Right lobe of liver (tissue), 6 donors: ENCODE results near the gene TNNT3. TPM values are rescaled to one million over a fixed set of nuclear protein-coding genes. Genes with fewer than 3 reads are reported as not detected.

Experiments used
- ATAC-seq, 4 donors: fragments of 200-7000 bp; cut with Tn5 transposase; one replicate each; pipeline ENCODE4 v1.9.1; 2020; ENCODE audit warnings: mild to moderate bottlenecking in 4 of 4, moderate library complexity in 4 of 4
- DNase-seq, 3 donors: peaks; one replicate each; pipeline ENCODE4 v3.0.0-alpha.2; 2020
- H3K27ac ChIP-seq, 3 donors: fragments of 200-600 bp; one replicate each; pipeline ENCODE4 v1.8.0; 2022
- H3K27me3 ChIP-seq, 2 donors: fragments of 200-600 bp; one replicate each; pipeline ENCODE4 v1.8.0; 2022
- H3K36me3 ChIP-seq, 4 donors: fragments of 200-600 bp; sonication (generic) in 1 of 4; one replicate each; pipeline versions ENCODE4 v1.5.1 to v1.8.0; 2017 to 2022; ENCODE audit warnings: control low read depth in 1 of 4
- H3K4me1 ChIP-seq, 4 donors: fragments of 200-600 bp; sonication (generic) in 1 of 4; one replicate each; pipeline versions ENCODE4 v1.5.1 to v1.8.0; 2017 to 2022; ENCODE audit warnings: control low read depth in 1 of 4
- H3K4me3 ChIP-seq, 3 donors: fragments of 200-600 bp; one replicate each; pipeline ENCODE4 v1.8.0; 2022
- H3K9me3 ChIP-seq, 4 donors: fragments of 200-600 bp; sonication (generic) in 1 of 4; one replicate each; pipeline versions ENCODE4 v1.5.1 to v1.8.0; 2017 to 2022; ENCODE audit warnings: control low read depth in 1 of 4
- CTCF ChIP-seq, 4 donors: fragments of 200-600 bp in 3 of 4; fragments of 450-650 bp in 1 of 4; IDR thresholded peaks; one replicate each; pipeline versions ENCODE4 v1.5.1 to v1.8.0; 2016 to 2022; ENCODE audit warnings: antibody characterized with exemption in 4 of 4, mild to moderate bottlenecking in 2 of 4
- POLR2A ChIP-seq: fragments of 450-650 bp; IDR thresholded peaks from one replicate; pipeline ENCODE4 v1.6.1; 2017; ENCODE audit warnings: antibody characterized with exemption, mild to moderate bottlenecking
- WGBS: methylation state at CpG from one replicate; pipeline ENCODE4 v1.1.6; 2018; ENCODE audit warnings: low coverage, low lambda C conversion rate; ENCODE audit not compliant: insufficient coverage; ENCODE audit errors: missing lambda C conversion rate; 5-methylcytosine and 5-hydroxymethylcytosine counted together
- intact Hi-C, 2 donors: fragments of 100-400 bp; cut with DNase I; formaldehyde crosslinking; loops; one replicate each; pipeline versions ENCODE4 v1.11.2 to v1.14.1; 2022
- total RNA-seq, 6 experiments: library from RNA; depleted of rRNA in 2 of 6; stranded (reverse); fragments of >200 nt in 2 of 6; fragmentation: NEBNext Ultra II Directional in 3 of 6; extraction: Animal tissue kit (Norgen Biotek cat#: 25700) in 3 of 6; gene quantifications; one replicate each; pipeline versions ENCODE4 v1.1.0 to v1.2.4, GENCODE V29; 2016 to 2023
- donor health status: DM: no; HTN: yes; CAD: no.
- donor health status: DM: no; HTN: no; CAD: no.
- donor health status: DM: no; HTN: no; CAD: no.
- donor health status: DM: no; HTN: yes; CAD: no.
- donor health status: DM: no; HTN: yes; CAD: no.

Gene TNNT3
- total RNA-seq, 6 experiments from 2014 or later: 0.44 to 2.2 TPM; not detected in 4

DNA sequence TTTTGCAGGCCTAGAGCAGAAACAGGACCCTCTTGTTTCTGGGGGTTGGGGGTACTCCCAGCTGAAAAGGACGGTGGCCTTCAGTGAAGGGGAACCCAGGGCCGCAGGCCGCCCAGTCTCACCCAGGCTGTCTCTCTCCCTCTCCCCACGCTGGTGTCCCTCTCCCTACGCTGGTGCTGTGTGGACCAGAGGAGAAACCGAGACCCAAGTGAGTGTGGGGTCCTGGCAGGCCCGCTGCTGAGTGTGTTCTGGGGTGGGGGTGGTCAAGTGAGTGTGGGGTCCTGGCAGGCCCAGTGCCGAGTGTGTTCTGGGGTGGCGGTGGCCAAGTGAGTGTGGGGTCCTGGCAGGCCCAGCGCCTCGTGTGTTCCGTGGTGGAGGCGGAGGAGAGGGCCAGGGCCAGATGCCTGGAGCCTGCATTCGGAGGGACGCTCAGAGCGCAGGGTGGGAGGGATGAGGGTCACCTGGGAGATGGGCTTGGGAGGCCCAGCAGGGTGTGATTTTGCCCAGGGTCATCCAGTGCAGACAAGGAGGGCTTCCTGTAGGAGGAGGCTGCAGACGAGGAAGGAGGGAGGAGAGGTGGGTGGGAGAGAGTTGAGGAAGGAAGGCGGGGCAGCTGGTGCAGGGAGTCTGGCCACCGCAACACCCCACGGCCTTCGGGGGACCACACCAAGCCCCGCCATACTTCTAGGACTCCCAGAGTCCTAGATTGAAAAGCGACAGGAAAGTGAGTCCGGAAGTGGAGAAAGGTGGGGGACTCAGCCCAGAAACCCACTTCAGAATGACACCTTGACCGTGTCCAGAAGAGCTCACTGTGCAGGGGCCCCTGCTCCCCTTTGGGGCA lies 10.3 kb downstream of the TNNT3 start:
- ATAC-seq (no peak), DNase-seq (peak in 2 of 3 donors; percentile 7 to 30)
- Histone ChIP-seq H3K9me3 (no peaks in the 10 kb centered on the region), H3K4me1 (no peaks in the 10 kb centered on the region), H3K36me3 (no peaks in the 10 kb centered on the region), H3K4me3 (no peak overlapping the region), H3K27ac (no peak overlapping the region), H3K27me3 (no peaks in the 10 kb centered on the region)
- WGBS: 89% methylated on average over 12 of the region's 25 CpGs
- TF ChIP-seq CTCF (IDR thresholded peaks at IDR 0.05) (no peak), POLR2A (no peak)
- intact Hi-C loops: no loop called here

GRCh38 chr11:1930462-1930830 lies 10.9 kb downstream of the TNNT3 start:
- Histone ChIP-seq H3K4me3 (no peak overlapping the region), H3K27me3 (no peaks in the 10 kb centered on the region), H3K9me3 (no peaks in the 10 kb centered on the region), H3K4me1 (no peaks in the 10 kb centered on the region), H3K27ac (no peak overlapping the region), H3K36me3 (no peaks in the 10 kb centered on the region)
- TF ChIP-seq CTCF (IDR thresholded peaks at IDR 0.05) (no peak), POLR2A (no peak)
- ATAC-seq: no peak
- intact Hi-C loops: no loop called here
- DNase-seq: no peak
- WGBS: 88% methylated on average over 9 of the region's 9 CpGs

DNA sequence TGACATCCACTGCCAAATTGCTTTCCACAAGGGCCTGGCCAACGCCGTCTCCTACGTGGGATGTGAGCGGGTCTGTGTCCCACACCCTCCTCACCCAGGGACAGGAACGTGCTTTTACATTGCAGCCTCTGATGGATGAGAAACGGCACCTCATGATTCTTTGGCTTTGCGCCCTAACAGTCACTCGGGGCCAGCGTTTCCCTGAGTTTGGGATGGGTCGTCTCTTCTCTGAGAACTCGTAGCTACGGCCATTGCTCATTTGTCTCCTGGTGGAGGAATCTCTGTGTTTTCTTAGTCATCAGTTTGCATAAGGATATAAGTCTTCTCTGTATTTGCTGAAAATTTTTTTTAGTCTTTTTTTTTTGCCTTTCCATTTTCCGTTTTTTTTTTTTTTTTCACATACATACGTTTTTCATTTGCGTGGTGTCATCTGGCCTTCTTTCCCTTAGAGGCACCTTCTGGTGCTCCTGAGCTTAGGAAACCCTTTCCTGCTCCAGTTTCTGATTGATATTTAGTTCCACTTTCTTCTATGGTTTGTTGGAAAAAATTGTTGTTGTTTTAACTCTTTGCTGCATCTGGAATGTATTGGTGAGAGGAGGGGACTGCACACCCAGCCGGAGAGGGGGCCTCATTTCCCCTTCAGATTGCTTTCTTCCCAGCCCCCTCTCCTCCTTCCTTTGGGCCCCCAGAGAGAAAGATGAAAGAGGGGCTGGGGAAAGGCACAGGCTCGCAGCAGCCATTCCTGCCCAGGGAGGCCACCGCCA lies 12.0 kb downstream of the TNNT3 start:
- Histone ChIP-seq H3K4me1 (no peaks in the 10 kb centered on the region), H3K27me3 (no peaks in the 10 kb centered on the region), H3K27ac (no peak overlapping the region), H3K36me3 (no peaks in the 10 kb centered on the region), H3K4me3 (no peak overlapping the region), H3K9me3 (no peaks in the 10 kb centered on the region)
- peak in 2 of 3 donors; percentile 5 to 48 for DNase-seq
- intact Hi-C loops: no loop called here
- 55% methylated on average over 16 of the region's 18 CpGs for WGBS
- TF ChIP-seq CTCF (IDR thresholded peaks at IDR 0.05) (no peak), POLR2A (no peak)
- no peak for ATAC-seq

DNA sequence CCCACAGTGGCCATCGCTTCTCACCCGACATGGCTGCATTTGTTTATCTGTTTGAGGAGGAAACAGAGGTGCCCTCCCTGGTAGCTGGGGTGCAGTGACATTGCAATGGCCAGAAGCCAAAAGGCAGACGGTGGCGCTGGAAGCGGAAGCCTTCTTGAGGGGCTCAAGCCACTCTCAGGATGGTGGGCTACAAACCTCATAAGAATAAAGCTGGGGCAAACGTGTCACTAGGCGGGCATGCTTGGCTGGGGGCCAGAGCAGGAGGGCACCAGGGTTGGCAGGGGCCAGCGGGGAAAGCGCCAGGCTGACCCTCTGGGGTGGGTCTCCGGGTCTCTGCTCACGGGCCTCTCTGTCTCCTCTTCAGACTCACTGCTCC lies 12.6 kb downstream of the TNNT3 start:
- no peak overlapping the region for H3K4me3 ChIP-seq
- no peaks in the 10 kb centered on the region for H3K4me1 ChIP-seq
- 82% methylated on average over 5 of the region's 11 CpGs for WGBS
- H3K36me3 ChIP-seq: no peaks in the 10 kb centered on the region
- no peak overlapping the region for H3K27ac ChIP-seq
- DNase-seq: peak in 2 of 3 donors; percentile 13 to 48
- H3K9me3 ChIP-seq: no peaks in the 10 kb centered on the region
- ATAC-seq: no peak
- H3K27me3 ChIP-seq: no peaks in the 10 kb centered on the region
- intact Hi-C loops: no loop called here
- TF ChIP-seq POLR2A (no peak), CTCF (IDR thresholded peaks at IDR 0.05) (no peak)
